GM19240 (cell line): ENCODE results near the gene SLC22A13.
"Not testable (repeated sequence)": the region's sequence is repeated elsewhere in the genome, so short reads cannot be mapped to it uniquely, and the experiment has no call there.

Source experiments
- DNase-seq: peaks from one replicate; pipeline ENCODE4 v3.0.0; 2011; ENCODE audit warnings: low spot score; ENCODE audit not compliant: insufficient read length

The SLC22A13 gene

DNA sequence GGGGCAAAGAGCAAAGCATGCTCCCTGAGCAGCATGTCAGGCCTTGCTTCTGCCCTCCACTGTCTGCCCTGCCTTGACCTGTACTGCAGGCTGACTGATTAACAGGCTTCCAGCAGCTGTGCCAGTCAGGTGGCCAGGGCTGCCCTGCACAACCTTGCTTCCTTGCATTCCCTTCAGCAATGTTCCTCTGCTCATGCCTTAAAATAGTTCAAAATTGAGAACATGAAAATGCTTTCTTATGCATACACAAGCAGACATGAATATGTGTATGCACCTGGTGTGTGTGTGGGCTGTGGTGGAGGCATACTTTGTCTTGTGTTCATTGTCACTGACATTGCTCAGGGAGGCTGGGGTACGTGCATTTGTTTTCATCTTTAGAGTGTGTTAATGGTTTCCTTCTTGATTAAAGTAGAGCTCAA lies 1.2 kb upstream of the SLC22A13 start:
- DNase-seq, result no peak

DNA sequence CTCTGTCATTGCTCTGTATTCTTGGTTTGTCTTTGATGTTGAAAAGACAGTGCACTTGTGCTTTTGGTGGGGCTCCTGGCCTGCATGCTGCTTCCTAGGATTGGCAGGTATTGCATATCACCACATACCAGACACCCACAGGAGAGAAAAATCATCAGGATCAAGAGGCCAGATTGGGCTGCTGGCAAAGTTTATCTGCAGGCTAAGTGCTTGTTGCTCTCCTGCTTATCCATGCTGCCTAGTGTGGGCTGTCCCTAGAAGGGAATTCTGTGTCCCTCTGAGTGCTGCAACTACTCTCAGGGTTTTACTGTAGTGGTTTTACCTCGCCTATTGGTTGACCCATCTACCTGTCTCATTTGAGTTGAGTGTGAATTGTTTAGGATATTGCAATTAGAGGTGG lies 833 bp upstream of the SLC22A13 start:
- no peak for DNase-seq

DNA sequence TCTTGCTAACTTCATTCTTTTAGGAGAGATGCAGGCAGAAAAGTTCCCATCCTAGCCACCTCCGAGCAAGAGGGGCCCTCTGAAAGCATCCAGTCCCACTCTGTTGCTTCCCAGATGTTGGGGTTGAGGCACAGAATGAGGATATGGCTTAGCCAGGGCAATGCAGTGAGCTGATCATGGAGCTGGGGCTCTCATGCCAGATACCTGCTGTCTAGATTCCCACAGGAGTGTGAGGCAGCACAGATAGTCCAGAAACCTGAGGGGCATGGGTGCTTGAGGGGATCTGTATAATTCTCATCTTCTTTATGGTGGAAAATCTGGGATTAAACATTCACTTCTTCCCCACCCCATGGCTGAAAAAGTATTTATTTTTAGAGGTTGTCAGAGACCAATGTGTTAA lies 1.2 kb downstream of the SLC22A13 start:
- DNase-seq, result no peak

DNA sequence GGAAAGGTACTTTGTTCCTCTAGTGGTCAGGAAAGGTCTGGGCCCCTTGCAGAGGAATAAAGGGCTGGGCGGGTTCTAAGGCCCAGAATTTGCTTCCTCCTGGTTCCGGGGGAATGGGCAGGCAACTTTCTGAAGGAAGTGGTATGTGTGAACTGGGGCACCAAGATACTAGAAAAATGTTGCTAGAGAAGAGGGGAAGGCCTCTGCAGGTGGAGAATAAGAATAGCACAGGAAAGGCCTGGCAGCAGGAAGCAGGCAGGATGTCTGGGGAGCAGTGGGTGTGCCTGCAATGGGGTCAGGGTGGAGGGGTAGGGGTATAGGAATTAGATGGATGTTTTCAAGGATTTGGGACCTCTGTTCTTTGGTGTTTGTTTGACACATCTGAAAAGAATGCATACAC lies 2.0 kb downstream of the SLC22A13 start:
- no peak for DNase-seq

DNA sequence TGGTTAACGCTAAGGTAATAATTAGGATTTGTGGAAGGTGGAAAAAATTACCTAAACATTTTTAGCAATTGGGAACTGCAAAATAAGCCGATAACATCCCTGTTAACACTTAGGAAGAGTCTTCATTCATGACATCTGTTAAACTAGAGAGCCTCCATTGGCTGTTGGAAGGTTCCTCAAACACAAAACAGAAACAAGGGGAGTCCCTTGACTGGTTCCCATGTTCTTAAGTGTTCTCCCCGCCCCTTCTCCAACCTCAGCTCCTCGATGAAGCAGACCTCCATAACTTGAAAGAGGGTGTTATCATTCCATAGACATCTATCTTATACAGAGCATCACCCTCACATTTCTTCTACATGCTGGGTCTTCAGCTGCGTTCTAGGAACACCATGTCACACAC lies 2.5 kb downstream of the SLC22A13 start:
- DNase-seq, result no peak

DNA sequence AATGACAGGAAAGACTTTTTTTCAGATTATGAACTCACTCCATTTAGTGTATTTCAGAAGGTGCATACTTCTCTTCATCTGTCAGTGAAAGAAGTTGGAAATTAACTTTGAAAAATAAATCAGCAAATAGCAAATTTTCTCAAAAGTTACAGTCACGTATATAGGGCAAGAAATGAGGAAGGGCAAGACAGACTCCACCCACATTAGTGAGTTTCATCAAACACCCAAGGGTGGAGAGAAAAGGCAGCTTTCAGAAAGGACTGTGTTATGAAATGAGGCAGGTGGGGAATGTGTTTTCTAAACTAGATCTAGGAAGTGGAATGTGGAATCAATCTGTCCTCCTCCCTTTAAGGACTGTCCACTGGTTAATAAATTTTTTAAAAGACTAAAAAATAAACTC lies 2.9 kb downstream of the SLC22A13 start:
- no peak for DNase-seq

DNA sequence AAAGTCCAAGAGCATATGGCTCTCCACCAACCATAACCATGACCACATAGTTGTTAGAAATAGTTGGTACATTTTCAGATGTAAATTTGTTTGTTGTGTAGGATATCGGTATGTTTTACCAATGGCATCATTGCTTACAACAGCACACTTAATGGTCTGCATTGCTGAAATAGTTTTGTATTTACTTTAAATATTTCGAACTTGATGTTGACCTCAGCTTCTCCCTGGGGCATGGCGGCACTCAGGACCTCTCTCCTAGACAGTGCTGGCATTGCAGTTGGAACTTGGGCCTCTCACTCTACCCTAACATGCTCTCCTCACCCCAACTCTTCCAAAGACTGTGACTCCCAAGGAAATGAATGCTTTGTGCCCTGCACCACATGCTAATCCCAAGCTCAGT lies 5.0 kb downstream of the SLC22A13 start:
- DNase-seq, result no peak

DNA sequence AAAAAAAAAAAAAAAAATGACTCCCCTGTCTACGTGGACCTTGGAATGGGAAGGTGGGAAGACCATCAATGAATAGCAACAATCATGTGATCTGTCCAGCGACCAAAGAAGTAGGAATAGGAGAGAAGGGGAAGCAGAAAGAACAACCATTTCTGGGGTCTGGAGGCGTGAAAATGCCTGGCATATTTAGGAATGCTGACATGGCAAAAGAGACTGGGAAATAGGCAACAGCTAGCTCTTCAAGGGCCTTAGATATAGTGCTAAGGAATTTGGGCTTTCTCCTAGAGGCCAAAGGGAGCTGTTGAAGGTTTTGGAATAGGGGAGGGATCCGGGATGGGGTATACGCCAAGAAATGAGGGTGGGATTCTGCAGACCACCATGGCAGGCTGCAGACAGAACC lies 5.9 kb downstream of the SLC22A13 start:
- DNase-seq, result no peak

DNA sequence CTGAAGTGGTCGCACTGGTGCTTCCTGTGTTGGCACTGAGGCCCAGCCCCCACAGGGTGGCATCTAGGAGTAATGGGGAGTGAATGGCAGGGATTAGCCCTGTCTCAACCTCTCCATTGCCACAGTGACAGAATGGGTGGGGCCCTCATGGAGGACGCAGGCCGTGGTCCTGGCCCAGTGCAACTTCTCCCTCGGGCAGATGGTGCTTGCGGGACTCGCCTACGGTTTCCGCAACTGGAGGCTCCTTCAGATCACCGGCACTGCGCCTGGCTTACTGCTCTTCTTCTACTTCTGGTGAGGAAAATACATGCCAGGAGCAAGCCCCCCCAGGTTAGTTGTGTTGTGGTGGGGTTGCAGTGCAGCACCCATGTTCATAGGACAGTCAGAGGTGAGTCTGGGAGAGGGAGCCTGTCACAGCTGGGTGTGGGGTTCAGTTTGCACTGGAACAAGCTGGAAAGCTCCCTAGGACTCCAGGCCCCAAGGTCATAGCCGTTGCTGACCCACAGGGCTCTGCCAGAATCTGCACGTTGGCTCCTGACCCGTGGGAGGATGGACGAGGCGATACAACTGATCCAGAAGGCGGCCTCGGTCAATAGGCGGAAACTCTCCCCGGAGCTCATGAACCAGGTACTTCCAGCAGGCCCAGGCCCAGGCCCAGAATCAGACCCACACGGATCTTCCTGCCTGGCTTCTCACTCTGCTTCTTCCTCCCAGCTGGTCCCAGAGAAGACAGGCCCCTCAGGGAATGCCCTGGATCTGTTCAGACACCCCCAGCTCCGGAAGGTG lies 9.4 kb downstream of the SLC22A13 start:
- no peak for DNase-seq

DNA sequence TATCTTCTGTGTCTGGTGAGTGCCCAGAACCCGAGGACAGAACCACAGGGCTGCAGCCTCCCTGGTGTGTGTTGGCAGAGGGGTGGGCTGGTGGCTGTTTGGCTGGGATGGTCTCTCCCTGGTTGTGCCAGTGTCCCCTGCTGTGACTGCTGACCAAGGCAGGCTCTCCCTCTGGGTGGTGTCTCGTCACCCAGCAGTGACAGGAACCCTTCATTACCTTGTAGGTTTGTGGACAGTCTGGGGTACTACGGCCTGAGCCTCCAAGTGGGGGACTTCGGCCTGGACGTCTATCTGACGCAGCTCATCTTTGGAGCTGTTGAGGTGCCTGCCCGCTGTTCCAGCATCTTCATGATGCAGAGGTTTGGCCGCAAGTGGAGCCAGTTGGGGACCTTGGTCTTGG lies 10.0 kb downstream of the SLC22A13 start:
- no peak for DNase-seq

DNA sequence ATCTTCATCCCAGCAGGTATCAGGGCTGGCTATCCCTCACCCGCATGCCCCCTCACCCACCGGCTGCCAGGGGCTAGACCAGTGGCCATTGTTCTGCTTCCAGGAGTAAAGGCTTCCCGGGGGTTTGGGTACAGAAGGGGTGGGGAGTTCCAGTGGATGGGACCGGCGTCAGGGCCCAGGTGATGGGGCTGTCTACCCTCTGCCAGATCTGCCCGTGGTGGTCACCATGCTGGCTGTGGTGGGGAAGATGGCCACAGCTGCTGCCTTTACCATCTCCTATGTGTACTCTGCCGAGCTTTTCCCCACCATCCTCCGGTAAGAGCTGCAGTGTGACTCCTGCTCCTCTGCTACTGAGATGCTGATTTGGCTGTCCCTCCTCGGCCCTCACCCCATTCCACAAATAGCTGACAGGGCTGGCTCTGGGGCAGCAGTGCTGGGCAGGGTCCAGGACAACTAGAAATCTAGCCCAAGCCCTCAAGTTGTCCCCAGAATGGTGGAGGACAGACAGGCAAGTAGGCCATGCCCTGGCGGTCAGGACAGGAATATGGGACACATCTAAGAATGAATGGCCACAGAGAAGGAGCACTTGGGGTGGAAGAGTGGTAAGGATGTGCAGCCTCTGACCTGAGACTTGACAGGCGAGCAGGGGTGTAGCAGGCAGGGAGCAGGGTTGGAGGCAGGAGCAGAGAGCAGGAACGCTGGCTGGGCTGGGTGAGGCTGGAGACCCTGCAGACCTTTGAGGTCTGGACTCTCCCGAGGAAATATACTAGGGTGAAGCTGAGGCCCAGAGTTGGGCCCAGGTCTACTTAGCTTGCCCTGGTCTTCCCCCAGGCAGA lies 10.7 kb downstream of the SLC22A13 start:
- no peak for DNase-seq

DNA sequence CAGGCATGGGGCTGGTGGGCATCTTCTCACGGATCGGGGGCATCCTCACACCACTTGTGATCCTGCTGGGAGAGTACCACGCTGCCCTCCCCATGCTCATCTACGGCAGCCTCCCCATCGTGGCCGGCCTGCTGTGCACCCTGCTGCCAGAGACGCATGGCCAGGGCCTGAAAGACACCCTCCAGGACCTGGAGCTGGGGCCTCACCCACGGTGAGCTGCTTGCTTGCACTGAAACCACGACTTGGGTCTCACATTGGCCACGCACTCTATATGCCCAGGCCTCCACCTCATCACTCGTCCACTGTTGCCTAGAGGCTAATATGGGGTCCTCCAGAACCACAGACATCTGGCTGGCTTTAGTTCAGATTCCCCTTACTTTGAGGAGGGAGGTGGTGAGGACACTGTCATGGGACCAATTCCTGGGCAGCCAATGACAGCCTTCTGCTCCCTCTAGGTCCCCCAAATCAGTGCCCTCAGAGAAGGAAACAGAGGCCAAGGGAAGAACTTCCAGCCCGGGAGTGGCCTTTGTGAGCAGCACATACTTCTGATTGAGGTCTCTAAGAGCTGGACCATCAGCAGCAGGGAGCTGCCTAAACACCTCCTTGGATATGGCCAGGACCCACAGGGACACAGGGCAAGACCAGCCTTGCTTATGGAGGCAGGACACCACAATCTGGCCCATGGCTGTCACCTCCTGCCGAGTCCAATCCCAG lies 11.5 kb downstream of the SLC22A13 start:
- no peak for DNase-seq

DNA sequence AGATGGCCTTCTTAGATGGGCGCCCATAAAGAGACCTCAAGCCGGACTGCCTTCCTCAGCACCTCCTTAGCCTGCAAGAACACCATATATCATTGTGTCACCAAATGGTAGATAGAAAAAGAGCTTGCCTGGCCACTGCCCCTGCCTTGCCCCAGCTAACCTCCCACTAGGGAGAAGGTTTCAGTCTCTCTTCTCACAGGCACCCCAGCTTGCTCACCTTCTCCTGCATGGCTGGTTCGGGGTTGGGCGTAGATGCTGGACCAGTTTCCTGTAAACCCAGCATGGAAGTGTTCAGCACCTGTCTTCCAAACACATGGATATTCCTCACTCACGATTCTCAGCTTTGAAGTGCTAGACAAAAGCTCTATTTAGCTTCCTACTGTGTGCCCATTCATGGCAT lies 13.2 kb downstream of the SLC22A13 start:
- DNase-seq, result no peak

DNA sequence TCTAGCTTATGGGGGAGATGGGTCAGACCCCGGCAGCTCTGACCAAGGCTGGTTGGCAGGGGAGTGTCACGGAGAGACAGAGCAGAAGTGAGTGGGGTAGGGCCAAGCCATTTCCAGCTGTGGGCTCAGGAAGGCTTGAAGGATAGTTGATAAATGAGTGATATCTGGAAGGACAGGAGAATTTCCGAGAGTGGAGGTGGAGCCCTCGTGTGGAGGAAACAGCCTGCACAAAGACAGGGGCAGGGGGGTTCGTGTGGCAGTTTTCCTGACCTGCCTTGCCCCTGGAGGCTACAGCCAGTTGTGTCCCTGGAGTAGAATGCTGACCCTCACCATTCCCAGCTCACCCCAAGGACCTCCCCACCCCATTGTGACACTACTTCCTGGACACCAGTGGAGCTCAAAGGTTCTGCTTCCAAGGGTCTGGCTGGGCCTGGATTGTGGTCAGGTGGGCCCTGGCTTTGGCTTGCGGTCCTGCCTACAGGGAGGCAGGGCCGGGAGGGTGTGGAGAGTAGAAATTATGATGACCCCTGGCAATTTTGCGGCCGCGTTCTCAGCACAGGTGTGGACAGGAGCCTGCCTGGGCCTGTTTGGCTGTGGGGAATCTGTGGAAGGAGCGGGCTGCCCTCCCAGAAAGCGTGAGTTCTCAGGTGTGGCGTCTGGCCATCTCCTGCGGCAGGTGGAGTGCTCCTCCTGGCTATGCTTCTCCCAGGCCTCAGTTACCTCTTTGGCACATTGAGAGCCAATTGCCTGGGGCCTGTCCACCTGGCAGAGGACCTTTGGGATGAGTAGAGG lies 16.5 kb downstream of the SLC22A13 start, which contains the start of gene SLC22A14:
Gene SLC22A14 (plus strand): TSS at position 400 of the 792 bp plus-strand sequence. CDS start 23,733 bp downstream, outside the sequence.
- no peak for DNase-seq

DNA sequence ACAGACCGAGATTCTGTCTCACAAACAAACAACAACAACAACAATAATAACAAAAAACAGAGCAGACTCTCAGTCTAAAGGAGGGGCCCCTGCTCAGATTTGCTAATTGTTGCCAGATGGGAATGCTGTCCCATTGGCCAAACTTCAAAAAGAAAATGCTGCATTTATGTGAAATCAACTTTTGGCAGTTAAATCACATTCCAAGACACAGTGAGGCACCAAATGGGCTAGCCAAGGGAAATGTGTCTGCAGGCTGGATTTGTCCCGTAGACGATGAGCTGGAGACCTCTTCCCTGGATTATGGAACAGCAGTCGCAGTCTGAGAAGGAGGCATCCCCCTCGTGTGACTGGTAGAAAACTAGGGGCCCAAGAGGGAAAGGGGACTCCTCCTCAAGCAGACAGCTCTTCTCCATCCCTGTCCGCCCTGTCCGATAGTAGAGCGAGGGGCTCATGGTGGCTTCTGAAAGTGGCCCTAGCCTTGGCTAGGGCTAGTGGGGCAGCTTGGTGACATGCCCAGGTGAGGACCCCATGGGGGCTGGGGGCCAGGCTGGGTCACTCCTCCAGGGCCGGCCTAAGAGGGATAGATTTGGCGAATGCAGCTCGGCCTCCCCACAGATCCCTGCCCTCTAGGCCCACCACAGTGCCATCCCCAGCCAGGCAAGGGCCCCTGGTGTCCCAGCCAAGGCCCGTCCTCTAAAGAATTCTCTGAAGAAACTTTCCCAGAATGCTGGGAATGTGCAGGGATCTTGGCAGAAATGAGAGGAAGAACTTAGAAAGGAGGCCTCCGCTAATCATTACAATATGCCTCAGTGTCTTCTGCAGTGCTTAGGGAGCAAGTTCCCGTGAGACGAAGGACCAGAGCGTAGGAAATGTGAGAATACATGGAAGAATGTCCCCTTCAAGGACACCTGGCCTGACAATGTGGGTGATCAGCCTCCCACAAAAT lies 18.5 kb downstream of the SLC22A13 start:
- DNase-seq, result no peak

DNA sequence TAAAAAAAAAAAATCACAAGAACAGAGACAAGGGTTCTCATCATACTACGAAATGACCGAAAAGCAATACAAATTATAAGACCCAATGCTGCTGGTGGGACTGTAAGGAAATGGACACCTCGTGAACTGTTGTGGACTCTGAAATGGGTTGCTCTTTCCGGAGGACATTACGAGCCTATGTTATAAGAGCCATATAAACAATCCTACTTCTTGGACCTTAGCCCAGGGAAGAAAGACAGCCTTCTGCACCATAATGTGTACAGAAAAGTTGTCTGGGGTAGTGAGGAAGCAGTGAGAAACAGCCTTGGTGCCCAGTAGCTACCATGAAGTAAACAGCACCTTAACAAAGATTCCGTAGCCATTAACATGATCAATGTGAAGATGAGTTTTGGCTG lies 19.1 kb downstream of the SLC22A13 start:
- DNase-seq, result no peak

DNA sequence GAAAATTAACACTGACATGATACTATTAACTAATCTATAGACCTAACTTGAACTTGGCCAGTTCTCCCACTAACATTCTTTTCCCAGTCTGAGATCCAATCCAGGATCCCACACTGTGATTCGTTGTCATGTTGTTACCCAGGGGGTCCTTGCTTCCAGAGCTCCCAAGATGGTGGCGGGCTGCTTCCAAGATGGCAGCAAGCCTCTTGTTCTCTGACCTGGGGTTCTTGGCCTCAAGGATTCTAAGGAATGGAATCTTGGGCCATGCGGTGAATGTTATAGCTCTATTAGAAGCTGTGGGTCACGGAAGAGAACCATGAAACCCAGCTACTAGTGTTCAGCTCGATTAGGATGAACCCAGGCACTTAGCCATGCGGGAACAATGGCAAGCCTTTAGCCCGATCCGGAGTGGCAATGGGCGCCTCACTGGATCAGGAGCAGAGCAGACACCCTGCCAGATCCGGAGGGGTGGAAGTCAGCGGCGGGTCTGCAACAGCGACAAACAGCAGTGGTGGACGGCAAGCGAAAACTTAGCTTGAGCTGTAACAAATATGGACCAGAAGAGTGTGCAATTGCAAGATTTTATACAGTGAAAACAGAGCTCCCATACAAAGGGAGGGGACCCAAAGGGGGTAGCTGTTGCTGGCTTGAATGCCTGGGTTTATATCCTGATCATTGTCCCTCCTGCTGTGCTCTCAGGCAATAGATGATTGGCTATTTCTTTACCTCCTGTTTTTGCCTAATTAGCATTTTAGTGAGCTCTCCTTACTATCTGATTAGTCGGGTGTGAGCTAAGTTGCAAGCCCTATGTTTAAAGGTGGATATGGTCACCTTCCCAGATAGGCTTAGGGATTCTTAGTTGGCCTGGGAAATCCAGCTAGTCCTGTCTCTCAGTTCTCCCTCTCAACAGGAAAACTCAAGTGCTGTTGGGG lies 23.9 kb downstream of the SLC22A13 start:
- not testable (repeated sequence) for DNase-seq

DNA sequence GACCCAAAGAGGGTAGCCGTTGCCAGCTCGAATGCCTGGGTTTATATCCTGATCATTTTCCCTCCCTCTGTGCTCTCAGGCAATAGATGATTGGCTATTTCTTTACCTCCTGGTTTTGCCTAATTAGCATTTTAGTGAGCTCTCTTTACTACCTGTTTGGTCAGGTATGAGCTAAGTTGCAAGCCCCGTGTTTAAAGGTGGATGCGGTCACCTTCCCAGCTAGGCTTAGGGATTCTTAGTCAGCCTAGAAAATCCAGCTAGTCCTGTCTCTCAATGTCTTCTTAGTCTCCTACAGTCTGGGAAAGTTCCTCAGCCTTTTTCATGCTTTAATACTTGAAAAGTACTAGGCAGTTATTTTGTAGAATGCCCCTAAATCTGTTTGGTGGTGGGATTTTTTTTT lies 31.4 kb downstream of the SLC22A13 start:
- DNase-seq, result not testable (repeated sequence)

DNA sequence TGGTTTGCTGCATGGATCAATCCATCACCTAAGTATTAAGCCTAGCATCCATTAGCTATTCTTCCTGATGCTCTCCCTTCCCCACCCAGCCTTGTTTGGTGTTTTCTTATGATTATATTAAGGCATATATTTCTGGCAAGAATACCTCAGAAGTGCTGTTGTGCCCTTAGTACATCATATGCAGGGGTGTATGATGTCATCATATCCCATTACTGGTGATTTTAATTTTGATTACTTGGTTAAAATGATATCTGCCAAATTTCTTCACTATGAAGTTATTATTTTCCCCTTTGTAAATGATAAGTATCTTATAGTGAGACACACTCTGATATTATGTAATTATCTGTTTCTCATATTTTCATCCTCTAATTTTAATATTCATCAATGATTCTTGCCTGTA lies 31.9 kb downstream of the SLC22A13 start:
- DNase-seq, result no peak
